ENCODE data around the gene EMILIN2.
"Not testable (repeated sequence)": the region's sequence is repeated elsewhere in the genome, so short reads cannot be mapped to it uniquely, and the experiment has no call there.

The EMILIN2 gene

DNA sequence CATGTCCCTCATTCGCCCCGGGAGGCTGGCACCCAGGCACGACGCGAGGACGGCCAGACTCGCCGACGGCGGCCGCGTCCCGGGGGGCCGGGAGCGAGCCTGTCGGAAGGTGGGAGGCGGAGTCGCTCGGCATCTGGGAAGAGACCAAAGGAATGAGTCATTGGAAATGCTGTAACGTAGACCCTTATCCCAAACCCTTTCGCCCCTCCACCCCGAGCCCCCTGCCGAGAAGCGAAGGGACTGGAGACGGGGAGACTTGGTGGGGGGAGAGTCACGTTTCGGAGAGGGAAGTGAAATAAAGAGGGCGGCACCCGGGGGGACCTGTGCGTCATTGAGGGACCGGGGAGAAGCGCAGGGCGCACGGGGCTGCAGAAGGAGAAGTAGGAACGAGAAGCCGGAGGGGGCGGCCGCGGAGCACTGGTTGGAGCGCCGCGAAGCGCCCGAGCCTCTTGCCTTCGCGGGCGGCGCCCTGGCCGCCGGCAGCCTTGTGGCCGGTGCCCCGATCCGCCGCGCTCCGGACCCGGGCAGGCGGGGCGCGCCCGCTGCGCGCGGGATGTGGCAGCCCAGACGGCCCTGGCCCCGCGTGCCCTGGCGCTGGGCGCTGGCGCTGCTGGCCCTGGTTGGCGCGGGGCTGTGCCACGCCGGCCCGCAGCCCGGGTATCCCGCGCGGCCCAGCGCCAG lies at the start of gene EMILIN2:
Gene EMILIN2 (plus strand): TSS at position 371 of the 681 bp plus-strand sequence. CDS start 183 bp downstream, at position 554.
- DNase-seq, result peak; percentile 75

DNA sequence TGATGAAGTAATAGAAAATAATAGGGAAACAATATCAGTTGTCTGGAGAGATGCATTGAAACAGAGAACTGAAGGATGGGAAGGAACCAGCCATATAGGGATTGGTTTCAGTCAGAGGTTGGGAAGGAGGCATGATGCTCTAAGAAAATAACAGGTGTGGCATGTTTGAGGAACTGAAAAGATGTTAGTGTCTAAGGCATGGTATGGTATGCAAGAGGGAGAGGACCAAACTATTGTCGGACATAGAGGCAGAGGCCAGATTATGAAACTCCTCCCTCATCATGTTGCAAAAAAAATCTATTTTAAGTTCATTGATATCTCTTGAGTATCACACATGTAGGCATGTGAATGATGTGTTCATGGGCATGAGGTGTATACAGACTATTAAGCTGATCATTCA lies 48.9 kb upstream of the EMILIN2 start:
- no peak for DNase-seq

DNA sequence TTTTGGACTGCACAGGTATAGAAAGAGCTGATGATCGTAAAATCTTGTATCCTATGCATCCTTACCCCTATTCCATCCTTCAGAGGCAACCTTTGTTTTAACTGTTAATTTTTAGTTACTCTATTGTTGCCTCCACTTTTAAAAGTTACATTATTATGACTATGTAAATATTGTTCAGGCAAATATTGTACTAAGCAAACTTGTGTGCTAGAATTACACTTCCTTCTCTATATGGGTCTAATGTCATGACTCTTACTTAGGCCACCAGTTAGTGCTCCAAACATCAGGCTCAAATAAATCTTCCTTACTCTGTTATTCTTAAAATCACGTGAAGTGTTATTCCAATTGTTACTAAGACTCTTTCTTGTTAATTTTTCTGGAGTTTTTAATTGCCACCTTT lies 47.4 kb upstream of the EMILIN2 start:
- no peak for DNase-seq

DNA sequence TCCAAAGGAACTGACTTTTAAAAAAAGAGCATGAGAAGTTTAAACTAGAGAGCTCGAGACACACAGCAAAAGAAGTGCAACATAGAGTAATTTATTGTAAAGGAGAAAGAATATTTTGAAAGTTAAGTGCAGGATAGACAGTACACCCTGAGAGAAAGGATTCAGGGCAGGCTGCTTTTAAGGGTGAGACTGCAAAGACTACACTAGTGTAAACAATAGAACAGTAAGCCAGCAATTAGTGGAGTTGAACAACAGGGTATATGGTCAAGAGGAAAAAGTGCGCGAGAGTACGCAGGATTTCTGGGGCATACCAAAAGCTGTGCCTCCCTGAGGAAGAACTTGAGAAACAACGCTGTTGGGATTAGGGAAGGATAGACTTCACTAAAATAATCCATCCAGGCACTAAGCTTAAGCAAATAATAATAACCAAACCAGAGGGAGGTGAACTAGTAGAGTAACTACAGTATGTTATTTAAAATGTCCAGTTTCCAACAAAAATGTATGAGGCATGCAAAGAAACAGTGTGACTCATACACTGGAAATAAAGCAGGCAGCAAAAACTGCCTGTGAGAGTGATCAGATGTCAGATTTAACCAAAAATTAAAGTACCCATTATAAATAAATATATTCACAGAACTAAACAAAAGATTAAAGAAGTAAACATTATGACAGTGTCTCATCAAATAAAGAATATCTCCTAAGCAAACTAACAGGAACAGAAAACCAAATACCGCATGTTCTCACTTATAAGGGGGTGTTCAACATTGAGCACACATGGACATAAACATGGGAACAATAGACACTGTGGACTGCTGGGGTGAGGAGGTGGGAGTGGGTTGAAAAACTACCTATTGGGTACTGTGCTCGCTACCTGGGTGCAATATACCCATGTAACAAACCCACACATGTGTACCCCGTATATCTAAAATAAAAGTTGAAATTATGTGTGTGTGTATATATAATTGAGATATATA lies 40.5 kb upstream of the EMILIN2 start:
- DNase-seq, result no peak

DNA sequence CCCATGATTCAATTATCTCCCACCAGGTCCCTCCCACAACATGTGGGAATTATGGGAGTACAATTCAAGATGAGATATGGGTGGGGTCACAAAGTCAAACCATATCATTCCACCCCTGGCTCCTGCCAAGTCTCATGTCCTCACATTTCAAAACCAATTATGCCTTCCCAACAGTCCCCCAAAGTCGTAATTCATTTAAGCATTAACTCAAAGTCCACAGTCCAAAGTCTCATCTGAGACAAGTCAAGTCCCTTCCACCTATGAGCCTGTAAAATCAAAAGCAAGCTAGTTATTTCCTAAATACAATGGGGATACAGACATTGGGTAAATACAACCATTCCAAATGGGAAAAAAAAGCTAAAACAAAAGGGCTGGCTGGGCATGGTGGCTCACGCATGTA lies 38.2 kb upstream of the EMILIN2 start:
- DNase-seq, result not testable (repeated sequence)

DNA sequence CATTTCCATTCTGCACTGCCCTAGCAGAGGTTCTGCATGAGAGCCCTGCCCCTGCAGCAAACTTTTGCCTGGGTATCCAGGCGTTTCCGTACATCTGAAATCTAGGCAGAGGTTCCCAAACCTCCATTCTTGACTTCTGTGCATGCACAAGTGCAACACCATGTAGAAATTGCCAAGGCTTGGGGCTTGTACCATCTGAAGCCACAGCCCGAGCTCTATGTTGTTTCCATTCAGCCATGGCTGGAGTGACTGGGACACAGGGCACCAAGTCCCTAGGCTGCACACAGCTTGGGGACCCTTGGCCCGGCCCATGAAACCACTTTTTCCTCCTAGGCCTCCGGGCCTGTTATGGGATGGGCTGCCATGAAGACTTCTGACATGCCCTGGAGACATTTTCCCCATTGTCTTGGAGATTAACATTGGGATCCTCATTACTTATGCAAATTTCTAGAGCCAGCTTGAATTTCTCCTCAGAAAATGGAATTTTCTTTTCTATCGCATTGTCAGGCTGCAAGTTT lies 37.1 kb upstream of the EMILIN2 start:
- DNase-seq, result not testable (repeated sequence)

DNA sequence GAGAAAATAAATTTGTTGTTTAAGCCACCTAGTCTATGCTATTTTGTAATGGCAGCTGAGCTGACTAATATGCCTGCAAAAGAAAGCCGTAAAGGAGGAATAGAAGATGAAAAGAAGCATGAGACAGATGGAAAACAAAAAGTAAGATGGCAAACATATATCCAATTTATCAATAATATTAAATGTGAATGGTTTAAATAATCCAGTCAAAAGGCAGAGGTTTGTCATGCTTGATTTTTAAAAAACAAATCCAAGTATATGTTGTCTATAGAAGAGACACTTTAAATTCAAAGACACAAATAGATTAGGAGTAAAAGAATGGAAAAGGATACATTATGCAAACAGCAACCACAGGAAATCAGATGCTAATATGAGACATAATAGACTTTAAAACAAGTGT lies 35.4 kb upstream of the EMILIN2 start:
- no peak for DNase-seq

DNA sequence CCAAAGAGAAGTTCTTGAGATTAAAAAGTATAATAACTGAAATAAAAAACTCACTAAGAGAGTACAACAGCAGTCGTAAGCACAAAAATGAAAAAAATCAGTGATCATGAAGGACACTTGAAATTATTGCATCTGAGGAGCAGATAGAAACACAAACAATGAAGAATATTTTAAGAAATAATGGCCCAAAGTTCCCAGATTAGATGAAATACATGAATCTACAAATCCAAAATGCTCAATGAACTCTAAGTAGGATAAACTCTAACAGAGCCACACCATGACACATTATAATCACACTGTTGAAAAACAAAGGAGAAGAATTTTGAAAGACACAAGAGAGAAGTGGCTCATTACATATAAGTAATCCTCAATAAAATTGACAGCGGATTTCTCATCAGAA lies 31.9 kb upstream of the EMILIN2 start:
- no peak for DNase-seq

DNA sequence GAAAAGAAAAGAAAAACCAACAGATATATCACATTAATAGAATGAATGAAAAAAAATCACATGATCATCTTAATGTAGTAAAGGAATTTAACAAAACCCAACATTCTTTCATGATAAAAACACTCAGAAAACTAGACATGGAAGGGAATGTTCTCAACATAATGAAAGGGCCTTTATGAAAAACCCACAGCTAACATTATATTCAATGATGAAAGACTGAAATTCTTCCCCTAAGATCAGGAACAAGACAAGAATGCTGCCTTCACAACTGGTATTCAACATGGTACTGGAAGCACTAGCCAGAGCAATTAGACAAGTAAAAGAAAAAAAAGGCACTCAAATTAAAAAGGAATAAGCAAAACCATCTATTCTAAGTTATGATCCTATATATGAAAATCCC lies 28.5 kb upstream of the EMILIN2 start:
- no peak for DNase-seq

DNA sequence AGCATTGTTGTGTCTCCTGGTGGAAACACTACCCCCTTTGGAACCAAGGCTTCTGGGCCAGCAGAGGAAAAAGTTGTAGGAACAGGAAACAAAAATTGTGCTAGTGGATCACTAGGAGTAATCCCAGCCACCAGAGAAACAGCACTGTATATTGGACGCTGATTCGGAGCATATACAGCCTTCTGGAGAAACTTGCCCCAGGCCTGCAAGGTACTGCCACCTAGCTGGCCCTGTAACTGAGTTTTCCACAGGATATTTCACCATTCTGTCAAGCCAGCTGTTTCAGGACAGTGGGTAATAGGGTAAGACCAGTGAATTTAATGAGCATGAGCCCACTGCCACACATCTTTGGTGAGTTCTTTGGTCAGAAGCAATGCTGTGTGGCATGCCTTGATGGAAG lies 25.1 kb upstream of the EMILIN2 start:
- no peak for DNase-seq

DNA sequence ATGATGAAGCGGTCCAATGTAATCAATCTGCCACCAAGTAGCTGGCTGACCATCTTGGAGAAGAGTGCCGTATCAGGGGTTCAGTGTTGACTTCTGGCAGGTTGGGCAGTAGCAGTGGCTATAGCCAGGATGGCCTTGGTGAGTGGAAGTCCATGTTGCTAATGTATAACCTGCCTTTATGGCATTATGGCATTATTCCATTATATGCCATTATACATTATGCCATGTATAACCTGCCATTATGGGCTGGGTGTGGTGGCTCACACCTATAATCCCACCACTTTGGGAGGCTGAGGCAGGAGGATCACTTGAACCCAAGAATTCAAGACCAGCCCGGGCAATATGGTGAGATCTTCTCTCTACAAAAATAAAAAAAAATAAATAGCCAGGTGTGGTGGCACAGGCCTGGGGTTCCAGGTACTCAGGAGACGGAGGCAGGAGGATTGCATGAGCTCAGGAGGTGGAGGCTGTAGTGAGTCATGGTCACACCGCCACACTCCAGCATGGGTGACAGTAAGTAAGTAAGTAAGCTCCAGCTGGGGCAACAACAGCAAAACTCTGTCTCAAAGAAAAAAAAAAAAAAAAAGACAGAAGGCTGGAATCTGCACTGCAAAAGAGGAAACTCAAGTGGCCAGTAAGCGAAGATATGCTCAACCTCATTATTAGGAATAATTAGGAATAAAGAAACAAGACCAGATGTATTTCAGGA lies 24.4 kb upstream of the EMILIN2 start:
- no peak for DNase-seq

DNA sequence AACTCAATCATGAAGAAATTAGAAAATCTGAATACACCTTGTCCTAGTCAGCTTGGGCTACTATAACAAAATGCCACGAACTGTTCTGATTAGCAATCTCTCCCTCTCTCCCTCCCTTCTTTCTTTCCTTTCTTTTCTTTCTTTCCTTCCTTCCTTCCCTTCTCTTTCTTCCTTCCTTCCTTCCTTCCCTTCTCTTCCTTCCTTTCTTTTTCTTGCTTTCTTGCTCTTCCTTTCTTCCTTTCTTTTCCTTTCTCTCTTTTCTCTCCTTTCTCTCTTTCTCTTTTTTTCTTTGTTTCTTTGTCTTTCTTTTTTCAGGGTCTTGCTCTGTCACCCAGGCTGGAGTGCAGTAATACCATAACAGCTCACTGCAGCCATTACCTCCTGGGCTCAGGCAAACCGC lies 23.6 kb upstream of the EMILIN2 start:
- DNase-seq, result no peak

DNA sequence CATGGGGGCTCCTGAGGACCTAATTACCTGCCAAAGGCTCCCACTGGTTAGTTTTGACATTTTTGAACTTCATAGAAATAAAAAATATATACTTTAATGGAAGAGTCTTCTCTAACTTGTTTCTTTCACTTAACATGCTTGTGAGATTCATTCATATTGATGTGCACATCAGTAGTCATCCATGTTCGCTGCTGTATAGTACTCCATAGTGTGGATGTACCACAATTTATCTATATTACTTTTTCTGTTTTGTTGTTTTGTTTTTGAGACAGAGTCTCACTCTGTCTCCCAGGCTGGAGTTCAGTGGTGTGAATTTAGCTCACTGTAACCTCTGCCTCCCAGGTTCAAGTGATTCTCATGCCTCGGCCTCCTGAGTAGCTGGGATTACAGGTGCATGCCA lies 22.8 kb upstream of the EMILIN2 start:
- no peak for DNase-seq

DNA sequence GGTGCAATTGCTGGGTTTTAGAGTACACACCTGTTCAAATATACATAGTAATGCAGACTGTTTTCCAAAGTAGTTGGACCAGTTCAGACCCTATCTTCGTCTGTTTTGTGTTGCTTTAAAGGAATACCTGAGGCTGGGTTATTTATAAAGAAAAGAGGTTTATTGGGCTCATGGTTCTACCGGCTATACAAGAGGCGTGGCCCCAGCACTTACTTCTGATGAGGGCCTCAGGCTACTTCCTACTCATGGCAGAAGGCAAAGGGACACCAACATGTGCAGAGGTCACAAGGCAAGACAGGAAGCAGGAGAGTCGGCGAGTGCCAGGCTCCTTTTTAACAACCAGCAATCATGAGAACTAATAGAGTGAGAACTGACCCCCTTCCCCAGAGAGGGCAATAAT lies 21.9 kb upstream of the EMILIN2 start:
- DNase-seq, result no peak

DNA sequence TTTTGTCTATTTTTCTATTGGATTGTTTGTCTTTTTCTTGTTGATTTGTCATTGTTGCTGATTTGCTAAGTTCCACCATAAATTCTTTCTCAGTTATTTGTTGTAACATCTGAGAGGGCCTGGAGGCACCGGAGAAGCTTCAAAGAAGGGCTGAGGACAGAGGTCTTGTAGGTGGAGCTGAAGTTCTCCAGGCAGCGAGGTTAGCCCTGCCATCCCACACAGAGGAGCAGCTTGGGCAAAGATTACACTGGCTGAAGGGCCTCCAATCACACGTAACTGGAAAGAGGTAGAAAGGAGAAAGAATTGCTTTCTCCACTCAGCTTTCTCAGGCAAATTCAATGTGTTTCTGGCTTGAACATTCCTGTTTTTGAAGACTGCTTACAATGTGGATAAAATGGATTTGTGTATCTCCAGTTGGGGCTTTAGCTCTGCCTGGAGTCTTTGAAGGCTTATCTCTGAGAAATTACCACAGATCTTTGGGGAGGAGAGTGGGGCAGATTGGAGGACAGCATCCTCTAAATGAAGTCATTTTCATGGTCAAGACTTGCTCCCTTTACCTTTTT lies 21.1 kb upstream of the EMILIN2 start:
- DNase-seq, result no peak

DNA sequence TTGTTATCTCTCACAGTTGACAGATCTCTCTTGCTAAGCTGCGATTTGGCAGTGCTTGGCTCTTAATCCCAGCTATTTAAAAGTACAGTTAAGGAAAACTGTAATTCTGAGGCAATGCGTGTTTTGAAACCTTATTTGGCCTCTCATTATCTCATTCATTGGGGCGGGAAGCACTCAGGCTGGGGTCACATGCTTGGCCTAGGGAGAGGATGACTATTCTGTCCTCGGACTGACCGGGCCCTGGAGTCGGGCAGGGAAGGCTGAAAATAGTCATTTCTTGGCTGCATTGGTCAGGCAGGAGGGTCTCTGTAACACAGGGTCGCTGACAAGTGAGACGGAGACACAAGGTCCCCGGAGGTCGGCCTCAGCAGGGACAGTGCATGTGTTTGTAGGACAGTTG lies 20.2 kb upstream of the EMILIN2 start:
- no peak for DNase-seq

DNA sequence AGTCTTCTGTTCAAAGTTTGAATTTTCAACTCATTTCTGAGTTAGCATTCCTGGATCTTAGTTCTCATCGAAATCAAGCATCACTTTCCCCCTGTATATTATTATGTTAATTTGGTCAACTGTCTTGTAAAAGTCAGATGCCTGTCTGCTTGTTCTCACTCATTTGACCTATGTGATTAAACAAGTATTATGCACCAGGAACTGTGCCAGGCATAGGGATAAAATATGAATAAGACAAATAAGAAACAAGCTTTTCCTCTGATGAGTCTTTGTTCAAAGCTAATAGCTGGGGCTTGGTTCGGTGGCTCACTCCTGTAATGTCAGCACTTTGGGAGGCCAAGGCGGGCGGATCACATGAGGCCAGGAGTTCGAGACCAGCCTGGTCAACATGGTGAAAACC lies 19.7 kb upstream of the EMILIN2 start:
- no peak for DNase-seq

DNA sequence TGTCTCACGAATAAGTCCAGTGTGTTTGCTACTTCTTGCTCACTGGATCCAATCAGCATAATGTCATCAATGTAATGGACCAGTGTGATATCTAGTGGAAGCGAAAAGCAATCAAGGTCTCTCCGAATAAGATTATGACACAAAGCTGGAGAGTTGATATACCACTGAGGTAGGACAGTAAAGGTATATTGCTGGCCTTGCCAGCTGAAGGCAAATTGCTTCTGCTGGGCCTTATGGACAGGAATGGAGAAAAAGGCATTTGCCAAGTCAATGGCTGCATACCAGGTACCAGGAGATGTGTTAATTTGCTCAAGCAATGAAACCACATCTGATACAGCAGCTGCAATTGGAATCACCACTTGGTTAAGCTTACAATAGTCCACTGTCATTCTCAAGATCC lies 10.7 kb upstream of the EMILIN2 start:
- DNase-seq, result not testable (repeated sequence)

DNA sequence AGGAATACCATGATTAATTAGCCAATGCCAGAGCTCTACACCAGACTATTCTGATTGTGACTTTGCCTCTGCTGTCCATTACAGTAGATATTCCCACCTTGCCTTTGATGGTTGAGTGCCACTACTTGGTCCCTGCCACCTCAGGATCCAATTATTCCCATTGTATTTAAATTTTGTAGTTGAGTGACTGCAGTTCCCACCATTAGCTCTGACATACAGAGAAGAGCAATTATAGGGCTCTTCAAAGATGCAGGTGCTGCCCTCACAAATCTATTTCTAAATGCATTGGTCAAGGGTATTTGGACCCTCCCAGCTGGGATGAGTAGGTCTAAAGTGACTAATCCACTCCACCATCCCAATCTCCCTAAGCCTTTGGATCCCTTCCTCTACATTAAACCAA lies 9.5 kb upstream of the EMILIN2 start:
- DNase-seq, result not testable (repeated sequence)

DNA sequence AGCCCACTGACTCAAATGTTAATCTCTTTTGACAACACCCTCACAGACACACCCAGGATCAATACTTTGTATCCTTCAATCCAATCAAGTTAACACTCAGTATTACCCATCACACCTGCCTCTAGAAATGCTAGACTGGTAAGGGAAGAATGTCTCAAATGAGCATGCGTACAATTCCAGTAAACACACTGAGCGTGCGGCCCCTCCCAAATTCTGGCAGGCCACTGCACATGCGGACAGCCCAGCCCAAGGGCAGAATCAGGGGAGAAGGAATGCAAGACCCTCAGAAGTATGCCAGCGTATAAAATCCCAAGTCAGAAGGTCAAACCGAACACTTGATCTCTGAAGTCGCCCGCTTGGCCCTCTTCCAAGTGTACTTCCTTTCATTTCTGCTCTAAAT lies 7.6 kb upstream of the EMILIN2 start:
- no peak for DNase-seq

DNA sequence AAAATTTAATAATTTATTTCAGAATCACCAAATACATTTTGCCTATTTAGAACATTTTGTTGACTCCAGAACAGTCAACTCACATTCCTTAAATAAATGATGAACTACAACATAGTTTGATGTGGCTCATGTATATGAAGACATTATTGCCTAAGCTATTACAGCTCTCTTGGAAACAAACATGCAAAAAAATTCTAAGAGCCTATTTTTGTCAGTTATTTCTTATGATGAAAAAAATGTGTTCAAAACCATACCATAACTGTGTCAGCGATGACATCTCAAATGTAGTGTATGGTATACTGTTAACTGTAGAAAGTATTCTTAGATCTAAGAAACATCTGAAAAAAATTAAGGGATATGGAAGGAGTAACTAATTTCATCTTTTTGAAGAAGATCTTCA lies 6.3 kb upstream of the EMILIN2 start:
- no peak for DNase-seq

DNA sequence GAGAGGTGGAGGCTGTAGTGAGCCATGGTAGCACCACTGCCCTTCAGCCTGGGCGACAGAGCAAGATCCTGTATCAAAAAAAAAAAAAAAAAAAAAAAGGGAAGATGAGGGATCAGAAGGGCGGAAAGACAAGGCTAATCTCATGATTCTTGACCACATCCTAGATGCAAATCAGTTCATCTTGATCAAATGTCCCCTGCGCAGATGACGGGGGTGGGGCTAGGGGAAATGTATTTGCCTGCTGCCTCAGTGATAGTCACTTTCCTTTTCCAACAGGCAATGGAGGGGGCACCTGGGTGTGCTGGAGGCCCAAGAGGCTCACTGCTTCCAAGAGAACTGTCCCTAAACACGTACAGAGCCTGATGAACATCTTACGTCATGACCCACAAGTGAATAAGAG lies 3.7 kb upstream of the EMILIN2 start:
- no peak for DNase-seq

DNA sequence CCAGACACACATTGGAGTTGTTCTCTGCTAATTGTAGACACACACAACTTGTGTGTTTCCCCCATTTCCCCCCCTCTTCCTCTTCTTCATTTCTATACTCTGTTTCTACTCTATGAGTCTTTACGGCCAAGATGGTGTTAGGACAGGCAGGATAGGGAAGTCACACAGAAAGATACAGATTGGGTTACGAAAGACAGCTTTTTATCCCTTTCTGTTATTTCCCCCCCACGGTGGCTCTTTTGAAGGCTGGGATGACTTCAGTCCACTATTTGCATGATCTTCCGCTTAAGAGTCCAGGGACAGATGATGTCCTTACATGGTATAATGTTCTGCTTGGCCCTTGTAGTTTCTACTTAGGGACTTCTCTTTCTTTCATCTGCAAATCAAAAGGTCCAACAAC lies 1.6 kb upstream of the EMILIN2 start:
- no peak for DNase-seq
